ENCODE data around the gene PLCB1.

- TF ChIP-seq, protein P1, sequence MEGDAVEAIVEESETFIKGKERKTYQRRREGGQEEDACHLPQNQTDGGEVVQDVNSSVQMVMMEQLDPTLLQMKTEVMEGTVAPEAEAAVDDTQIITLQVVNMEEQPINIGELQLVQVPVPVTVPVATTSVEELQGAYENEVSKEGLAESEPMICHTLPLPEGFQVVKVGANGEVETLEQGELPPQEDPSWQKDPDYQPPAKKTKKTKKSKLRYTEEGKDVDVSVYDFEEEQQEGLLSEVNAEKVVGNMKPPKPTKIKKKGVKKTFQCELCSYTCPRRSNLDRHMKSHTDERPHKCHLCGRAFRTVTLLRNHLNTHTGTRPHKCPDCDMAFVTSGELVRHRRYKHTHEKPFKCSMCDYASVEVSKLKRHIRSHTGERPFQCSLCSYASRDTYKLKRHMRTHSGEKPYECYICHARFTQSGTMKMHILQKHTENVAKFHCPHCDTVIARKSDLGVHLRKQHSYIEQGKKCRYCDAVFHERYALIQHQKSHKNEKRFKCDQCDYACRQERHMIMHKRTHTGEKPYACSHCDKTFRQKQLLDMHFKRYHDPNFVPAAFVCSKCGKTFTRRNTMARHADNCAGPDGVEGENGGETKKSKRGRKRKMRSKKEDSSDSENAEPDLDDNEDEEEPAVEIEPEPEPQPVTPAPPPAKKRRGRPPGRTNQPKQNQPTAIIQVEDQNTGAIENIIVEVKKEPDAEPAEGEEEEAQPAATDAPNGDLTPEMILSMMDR (conservative IDR thresholded peaks at IDR 0.05 in 1 of 2, IDR thresholded peaks at IDR 0.05 in 1 of 2; ENCODE audit: low read depth in 1 of 2, low read length in 2 of 2): no peak
- TF ChIP-seq EZH2 (IDR thresholded peaks at IDR 0.05; ENCODE audit: low read length, missing control alignments): no peak
These were observed 669.6 kb downstream of the PLCB1 start for GRCh38 chr20:8801686-8802085.
